HG03571 (cell line): ENCODE results near the gene NFS1.
A peak's percentile ranks its signal among the peaks of the same experiment; 100 is the strongest.
"Not testable (repeated sequence)": the region's sequence is repeated elsewhere in the genome, so short reads cannot be mapped to it uniquely, and the experiment has no call there.

Experiments
- ATAC-seq: cut with Tn5 transposase; IDR thresholded peaks from one replicate; pipeline ENCODE4 v1.9.1; 2021; ENCODE audit not compliant: unreplicated experiment

NFS1 gene

DNA sequence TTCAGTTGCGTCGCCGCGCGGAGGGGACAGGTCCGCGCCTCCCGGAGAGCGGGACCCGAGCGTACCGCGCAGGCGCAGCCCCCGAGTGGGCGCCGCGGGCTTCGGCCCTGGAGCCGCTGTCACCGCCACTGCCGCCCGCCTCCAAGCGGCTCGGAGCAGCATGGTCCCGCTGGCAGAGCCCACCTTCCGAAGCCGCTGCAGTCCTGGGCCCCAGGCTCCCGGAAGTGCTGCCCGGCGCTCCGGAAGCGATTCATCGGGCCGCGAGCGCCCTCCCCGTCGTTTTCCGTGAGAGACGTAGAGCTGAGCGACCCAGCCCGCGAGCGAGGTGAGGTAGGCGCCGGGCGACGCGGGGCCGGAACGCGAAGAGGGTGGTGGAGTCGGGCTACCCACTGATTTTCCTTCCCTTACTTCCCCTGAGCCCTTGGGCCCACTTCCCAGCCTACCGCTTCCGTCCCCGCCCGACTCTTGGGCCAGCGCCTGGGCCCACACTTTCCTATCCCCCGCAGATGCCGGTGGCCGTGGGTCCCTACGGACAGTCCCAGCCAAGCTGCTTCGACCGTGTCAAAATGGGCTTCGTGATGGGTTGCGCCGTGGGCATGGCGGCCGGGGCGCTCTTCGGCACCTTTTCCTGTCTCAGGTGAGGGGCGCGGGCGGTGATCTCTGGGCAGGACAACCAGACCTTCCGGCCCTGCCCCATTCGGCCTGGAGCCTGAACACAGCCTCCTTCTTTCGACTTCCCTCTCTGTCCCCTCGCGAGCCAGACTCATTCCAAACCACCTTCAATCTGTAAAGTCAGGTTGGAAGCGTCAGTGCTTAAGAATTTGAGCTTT lies at the start of gene NFS1, which contains the start of gene ROMO1:
Gene NFS1, minus strand, starts transcription at position 226 of the 830 bp plus-strand sequence. Its CDS starts 64 bp downstream, at position 162.
Gene ROMO1, plus strand, starts transcription at position 279 of the 830 bp plus-strand sequence. Its CDS starts 228 bp downstream, at position 507.
- peak; percentile 62 for ATAC-seq

- not testable (repeated sequence) for ATAC-seq
Measured at GRCh38 chr20:35744492-35744841, 45.3 kb upstream of the NFS1 start.

DNA sequence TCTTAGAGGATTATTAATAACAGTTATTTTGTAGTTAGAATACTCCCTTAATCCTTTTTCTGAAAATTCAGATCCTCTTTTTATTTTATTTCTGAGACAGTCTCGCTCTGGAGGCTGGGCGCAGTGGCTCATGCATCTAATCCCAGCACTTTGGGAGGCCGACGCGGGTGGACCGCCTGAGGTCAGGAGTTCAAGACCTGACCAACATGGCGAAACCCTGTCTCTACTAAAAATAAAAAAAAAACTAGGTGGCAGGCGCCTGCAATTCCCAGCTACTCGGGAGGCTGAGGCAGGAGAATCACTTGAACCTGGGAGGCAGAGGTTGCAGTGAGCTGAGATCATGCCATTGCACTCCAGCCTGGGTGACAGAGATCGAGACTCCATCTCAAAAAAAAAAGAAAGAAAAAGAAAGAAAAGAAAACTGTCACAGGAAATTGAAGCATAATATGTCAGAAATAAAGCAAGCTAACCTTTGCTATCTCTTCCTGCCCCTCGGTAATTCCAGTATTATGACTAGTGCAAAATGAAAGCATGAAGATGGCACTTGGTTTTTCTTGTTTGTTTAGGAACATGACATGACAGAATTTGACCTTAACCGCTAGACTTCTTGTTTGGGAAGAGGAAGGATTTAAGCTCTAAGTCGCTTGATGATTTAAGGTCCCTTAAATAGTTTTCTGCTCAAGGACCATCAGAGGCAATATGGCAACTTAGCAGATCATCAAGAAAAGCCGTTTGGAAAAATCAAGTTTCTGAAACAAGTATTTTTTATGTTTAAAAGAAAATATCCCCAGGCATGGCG lies 44.7 kb upstream of the NFS1 start:
- ATAC-seq, result no peak

DNA sequence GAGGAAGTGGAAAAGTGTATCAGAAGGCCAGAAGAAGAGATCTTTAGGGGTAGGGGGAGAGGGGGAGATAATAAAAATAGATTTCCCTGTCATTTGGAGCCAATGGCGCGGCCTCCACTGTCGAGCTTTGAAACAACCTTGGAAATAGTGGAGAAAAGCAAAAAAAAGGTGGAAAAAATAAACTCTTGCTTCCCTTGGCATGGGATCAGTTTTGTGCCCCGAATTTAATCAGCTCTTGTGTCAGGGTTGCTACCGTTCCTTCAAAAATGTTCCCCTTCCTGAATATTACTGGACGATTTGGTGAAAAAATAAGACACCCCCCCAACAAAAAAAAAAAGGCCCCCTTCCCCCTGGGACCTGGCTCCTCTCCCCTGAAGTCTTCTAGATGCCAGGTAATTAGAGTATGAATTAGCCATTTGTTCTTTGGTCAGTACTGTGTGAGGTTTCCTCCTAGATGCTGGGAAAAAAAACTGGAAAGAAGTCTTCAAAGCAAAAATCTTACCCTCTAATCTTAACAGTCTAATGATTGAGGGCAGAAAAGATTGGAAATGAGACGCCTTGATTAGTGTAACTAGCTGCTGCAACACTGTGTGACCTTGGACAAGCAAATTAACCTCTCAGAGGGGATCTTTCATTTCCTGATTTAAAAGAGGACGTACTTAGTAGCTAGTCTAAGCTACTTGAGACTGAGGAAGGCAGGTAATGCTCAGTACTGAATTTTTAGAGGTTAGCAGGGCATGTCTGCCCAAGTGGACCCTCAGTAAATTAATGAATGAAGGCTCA lies 43.8 kb upstream of the NFS1 start:
- ATAC-seq, result no peak

- ATAC-seq, result peak; percentile 86
Measured at GRCh38 chr20:35741892-35742740, 43.0 kb upstream of the NFS1 start, which contains the start of gene RBM39. TSS of gene RBM39 (minus strand) at chr20:35742260. CDS start at chr20:35740874, 1,386 bp downstream.

DNA sequence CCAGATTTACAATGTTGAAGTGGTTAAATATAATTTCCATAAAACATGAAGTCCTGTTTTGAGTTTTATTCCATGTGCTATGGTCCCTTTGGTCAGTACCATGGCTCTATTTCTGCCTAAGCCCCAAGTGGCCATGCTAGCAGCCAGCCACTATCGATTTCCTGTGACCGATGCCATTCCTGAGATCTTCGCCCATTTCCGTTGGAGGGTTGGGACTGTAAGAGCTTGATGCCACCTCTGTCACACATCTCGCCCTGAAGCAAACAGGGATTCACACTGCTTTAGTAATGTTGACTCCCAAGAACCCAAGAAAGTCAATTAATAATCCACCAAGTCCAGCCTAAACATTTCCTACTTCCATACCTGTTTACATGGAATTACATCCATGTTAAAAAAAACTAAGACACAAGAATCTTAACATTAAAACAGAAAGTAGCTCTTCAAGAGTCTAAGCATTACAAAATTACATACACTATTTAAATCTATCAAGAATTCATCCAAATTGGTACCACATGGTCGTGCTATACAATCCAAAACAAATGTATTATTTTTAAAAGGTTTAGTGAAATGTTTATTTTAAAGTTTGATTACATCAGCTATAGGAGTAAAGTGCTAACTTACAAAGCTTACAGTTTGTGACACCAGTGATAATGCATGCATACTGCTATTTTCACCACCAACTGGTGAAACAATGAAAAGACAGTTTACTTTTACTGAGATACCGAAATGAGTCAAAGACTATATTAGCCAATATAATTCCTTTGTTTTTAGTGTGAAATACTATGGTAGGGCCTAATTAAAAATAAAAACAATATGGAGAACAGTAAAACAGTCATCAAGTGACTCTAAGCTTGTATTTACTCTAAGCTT lies 40.4 kb upstream of the NFS1 start:
- ATAC-seq, result no peak

DNA sequence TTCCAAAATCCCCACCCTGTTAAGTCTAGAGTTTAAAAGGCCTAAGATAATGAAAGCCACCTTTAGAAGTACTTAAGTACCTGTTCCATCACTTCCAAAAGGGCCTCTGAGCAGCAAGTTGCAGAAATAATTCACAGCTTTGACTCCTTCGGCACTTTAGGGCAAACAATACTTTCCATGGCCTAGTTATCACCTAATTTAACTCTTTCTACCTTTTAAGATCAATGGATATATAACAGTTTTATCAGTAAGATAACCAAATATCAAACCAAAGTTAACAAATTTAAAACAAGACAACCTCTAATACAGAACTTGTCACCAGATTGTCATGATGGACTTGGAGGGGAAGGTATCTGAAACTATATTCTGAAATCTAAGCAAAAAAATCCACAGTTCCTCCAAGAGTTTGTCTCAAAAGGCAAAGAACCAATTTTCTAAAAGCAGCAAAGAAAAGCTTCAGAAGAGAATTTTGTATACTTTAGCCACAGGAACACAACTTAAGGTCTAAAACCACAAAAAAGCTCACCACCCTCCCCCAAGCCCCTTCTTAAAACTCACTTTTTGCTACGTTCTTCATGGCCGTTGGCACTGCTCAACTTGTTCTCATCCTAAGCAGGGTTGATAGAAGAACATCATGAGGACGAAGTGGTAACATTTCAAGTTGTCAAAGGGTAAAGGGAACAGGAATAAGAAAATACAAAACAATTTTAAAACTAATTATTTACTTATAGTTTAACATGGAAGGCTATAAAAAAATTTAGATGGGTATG lies 39.4 kb upstream of the NFS1 start:
- ATAC-seq, result no peak

GRCh38 chr20:35737865-35738333 lies 38.7 kb upstream of the NFS1 start:
- ATAC-seq, result no peak

GRCh38 chr20:35735826-35736470 lies 36.8 kb upstream of the NFS1 start:
- no peak for ATAC-seq

GRCh38 chr20:35734777-35735649 lies 35.9 kb upstream of the NFS1 start:
- no peak for ATAC-seq

DNA sequence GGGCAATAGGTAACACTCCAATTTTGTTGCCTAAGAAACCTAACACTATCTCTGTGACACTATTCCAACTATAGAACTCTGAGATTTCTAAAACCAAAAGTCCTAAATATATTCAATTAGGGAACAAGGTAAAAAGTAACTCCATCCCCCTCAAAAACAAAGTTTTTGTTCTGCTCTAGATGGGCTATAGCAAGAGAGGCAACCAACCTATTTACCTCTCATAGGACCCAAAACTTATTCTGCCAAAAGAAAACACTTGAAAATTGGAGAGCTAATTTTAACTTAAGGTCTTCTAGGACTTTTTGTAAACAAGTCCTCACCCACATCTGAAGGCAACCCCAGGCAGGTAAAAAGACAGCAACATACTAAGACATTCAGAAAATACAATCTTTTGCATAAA lies 35.2 kb upstream of the NFS1 start:
- no peak for ATAC-seq

DNA sequence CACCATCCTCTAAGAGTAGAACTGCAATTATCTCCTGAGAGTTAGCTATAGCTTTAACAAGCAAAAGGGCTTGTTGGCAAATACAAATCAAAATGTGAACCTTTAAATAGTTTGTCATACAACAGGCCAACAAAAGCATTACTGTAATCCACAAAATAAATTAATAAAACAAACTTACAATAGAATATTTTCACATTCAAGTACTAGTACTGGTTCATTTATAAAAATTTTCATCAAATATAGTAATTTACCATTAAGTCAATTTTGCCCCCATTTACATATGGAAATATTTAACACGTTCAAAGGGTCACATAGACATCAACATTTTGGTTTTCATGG lies 33.5 kb upstream of the NFS1 start:
- ATAC-seq, result no peak

DNA sequence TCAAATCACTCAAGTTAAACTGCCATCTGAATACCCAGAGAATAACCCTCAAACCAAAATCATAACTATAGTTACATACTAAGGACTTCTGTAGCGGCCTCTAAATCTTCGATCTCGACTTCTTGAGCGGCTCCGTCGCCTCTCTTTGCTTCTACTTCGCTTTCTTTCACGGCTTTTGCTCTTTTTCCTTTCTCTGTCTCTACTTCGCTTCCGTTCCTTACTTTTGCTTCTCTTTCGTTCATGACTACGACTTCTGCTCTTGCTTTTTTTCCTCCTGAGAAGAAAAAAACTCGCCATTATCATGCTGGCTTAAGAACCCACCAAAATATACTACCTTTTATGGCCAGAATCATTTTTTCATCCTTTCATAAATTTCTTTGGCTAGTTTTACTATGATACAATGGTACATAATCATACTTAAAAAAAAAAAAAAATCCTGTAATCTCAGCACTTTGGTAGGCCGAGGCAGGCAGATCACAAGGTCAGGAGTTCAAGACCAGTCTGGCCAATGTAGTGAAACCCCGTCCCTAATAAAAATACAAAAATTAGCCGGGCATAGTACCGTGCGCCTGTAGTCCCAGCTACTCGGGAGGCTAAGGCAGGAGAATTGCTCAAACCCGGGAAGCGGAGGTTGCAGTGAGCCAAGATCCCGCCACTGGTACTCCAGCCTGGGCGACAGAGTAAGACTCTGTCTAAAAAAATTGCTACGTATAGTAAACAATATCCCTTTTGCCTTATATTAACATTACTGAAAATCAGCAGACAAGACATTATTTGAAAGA lies 32.9 kb upstream of the NFS1 start:
- no peak for ATAC-seq

DNA sequence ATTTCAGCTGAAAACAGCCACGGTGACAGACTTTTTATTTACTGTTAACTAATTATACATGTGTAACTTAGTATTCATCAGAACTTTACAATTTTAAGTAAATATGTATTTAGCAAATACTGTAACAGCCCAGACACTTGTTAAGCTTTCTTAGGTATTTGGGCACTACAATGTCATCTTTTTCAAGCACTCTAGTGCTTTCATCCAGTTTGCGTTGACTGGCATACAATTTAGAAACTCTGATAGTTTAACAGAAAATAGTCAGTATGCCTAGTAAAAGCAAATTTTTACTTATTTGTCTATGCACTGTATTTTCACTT lies 32.3 kb upstream of the NFS1 start:
- ATAC-seq, result no peak

DNA sequence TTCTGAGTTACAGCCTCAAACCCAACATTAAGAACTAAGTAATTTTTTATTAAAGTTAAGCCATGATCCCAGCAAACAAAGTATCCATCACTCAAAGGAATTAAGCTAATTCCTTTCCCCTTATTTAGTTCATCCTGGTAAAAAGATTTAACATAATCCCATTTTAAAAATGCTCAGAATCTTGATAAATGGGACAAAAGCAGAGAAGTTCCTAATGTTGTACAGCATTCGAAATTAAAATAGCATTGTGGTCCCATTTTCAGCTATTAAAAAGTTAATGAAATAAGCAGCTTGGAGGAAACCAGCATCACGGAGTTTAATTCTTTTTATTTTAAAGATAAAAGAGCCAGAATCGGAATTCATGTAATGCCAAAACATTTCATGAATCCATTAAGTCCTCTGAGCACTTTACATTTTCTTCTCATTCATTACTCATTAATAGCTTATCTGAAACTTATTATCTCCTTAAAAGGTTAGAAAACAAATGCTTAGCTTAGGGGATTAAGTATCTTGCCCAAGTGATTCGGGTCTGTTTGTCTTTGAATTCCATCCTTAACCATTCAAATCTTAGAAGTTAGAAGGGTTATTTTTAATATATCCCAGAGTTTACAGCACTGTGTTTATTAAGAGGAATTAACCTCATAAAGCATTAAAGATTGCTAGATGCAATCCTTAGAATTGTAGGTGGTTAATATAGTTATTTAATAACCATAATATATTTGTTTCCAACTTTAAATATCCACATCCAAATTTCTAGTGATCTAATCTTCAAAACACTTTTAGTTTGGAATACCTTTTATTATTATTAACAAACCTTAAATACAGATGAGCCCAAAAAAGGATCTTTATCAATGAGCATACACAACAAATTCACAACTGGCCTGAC lies 31.7 kb upstream of the NFS1 start:
- no peak for ATAC-seq
